Measurements from ENCODE around the gene KLHL10. TPM values are rescaled to one million over a fixed set of nuclear protein-coding genes. Genes with fewer than 3 reads are reported as not detected.

KLHL10 gene
- total RNA-seq, 4 donors from 2014 or later = 0.31 TPM; not detected in 3

- TF ChIP-seq, protein P1, sequence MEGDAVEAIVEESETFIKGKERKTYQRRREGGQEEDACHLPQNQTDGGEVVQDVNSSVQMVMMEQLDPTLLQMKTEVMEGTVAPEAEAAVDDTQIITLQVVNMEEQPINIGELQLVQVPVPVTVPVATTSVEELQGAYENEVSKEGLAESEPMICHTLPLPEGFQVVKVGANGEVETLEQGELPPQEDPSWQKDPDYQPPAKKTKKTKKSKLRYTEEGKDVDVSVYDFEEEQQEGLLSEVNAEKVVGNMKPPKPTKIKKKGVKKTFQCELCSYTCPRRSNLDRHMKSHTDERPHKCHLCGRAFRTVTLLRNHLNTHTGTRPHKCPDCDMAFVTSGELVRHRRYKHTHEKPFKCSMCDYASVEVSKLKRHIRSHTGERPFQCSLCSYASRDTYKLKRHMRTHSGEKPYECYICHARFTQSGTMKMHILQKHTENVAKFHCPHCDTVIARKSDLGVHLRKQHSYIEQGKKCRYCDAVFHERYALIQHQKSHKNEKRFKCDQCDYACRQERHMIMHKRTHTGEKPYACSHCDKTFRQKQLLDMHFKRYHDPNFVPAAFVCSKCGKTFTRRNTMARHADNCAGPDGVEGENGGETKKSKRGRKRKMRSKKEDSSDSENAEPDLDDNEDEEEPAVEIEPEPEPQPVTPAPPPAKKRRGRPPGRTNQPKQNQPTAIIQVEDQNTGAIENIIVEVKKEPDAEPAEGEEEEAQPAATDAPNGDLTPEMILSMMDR (IDR thresholded peaks at IDR 0.05 in 4 of 5, conservative IDR thresholded peaks at IDR 0.05 in 1 of 5) = peak; percentile 93 to 98 (median 97)
- no peak for TF ChIP-seq POLR2A (IDR thresholded peaks at IDR 0.05)
- Histone ChIP-seq H3K9me3 (no peaks in the 10 kb centered on the region), H3K27ac (no peak overlapping the region), H3K4me3 (peak overlapping the region in 1 of 4 donors; percentile 30), H3K27me3 (no peaks in the 10 kb centered on the region), H3K36me3 (no peaks in the 10 kb centered on the region), H3K4me1 (peaks cover 5% of the 10 kb centered on the region in 2 donors)
- peak; percentile 60 to 72 for DNase-seq
- in situ Hi-C loops (cut with MboI; ENCODE audit: low sequenced_read_pairs in 4 of 4) (loop anchor here (5.0 kb wide), 1 partner anchor 64 kb away; no protein-coding TSS in a partner anchor), intact Hi-C loops (cut with DNase I; ENCODE audit: low total_unique reads) (loop anchor here (1.0 kb wide), 2 partner anchors 26 to 63 kb away; no protein-coding TSS in a partner anchor)
- peak; percentile 83 to 95 for ATAC-seq
Measured at GRCh38 chr17:41801374-41802271, 36.0 kb upstream of the KLHL10 start.

DNA sequence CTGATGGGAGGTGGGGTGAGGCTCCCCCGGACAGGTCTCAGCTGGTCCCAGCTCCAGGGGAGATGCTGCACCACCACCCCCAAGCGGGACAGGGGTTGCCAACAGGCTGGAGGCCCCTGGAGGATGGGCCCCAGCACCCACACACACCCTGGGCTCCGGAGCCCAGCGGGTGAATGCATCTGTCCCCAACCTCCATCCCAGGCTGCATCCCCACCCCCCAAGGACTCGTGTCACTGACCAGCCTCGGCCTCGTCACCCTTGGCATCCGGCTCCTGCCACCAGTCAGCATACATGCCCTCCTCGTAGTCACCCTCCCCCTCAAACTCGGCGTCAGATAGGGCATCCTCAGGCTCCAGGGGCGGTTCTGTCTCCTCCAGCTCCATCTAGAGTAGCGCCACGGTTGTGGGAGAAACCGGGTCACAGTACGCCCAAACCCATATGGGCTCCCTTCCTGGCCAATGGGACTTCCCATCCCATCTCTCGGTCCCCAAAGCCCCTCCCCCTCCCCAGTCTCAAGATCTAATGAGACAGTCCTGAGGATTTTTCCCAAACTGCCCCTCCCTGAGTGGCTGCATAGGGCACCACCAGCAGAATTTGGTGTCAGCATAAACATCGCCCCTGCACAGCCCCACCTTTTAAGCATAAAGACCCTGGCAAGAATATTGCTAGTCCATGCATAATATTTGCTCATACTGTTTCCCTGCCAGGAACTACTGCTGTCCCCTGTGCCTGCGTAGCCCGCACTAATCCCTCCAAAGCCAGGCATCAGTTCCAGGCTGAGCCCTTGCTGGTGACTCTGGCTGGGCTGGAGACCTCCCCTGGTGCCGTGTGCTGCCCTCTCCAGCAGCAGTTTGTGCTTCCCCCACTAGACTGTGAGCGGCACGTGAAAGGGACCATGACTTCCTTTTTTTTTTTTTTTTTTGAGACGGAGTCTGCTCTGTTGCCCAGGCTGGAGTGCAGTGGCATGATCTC is 34.3 kb upstream of the KLHL10 start:
- intact Hi-C loops (cut with DNase I; ENCODE audit: low total_unique reads) = no loop called here
- Histone ChIP-seq H3K4me3 (no peak overlapping the region), H3K27ac (no peak overlapping the region), H3K36me3 (no peaks in the 10 kb centered on the region), H3K9me3 (no peaks in the 10 kb centered on the region), H3K4me1 (peaks cover 5% of the 10 kb centered on the region in 2 donors), H3K27me3 (no peaks in the 10 kb centered on the region)
- in situ Hi-C loops (cut with MboI; ENCODE audit: low sequenced_read_pairs in 4 of 4) = loop anchor here (5.0 kb wide), 1 partner anchor 66 kb away; no protein-coding TSS in a partner anchor
- DNase-seq (no peak), ATAC-seq (no peak)
- TF ChIP-seq POLR2A (IDR thresholded peaks at IDR 0.05) = no peak
- TF ChIP-seq, protein P1 (IDR thresholded peaks at IDR 0.05 in 4 of 5, conservative IDR thresholded peaks at IDR 0.05 in 1 of 5) = no peak

DNA sequence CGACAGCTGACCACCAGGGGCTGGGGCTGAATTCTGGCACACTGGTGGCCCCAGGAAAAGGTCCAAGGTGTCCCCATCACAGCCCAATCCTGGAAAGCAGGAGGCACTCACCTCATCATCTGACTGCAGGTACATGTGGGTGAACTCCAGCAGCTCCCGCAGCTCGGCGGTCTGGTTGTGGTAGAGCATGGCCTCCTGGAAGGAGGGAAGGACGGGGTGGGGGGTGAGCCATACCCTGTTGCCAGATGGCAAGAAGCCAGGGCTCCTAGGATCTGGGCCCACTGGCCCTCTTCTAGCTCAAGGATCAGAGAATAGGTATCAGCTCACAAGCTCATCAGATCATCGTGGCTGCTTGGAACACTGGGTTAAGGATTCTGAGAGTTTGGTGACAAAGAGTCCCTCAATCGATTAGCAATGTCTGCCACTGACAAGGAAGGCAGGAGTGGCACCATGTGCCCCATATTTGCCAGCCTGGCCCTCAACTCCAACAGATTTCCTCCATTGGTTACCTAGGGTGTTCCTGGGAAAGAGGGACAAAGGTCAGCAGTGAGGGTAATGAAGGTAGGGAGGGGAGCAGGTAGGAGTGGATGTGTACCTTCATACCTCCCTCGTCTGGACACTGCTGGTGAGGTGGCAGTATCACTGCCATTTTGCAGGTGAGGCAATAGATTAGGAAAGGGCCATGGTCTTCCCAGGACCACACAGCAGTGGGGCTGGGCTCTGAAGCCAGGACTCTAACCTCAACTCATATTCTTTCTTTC is 30.8 kb upstream of the KLHL10 start:
- Histone ChIP-seq H3K4me3 (no peak overlapping the region), H3K27me3 (no peaks in the 10 kb centered on the region), H3K27ac (no peak overlapping the region), H3K4me1 (peaks cover 0 to under 1% of the 10 kb centered on the region in 2 donors), H3K9me3 (no peaks in the 10 kb centered on the region), H3K36me3 (no peaks in the 10 kb centered on the region)
- DNase-seq (no peak), ATAC-seq (no peak)
- in situ Hi-C loops (cut with MboI; ENCODE audit: low sequenced_read_pairs in 4 of 4) (no loop called here), intact Hi-C loops (cut with DNase I; ENCODE audit: low total_unique reads) (no loop called here)
- TF ChIP-seq POLR2A (IDR thresholded peaks at IDR 0.05) = no peak
- TF ChIP-seq, protein P1 (IDR thresholded peaks at IDR 0.05 in 4 of 5, conservative IDR thresholded peaks at IDR 0.05 in 1 of 5) = no peak
